ENCODE measurements around the gene CELF2. TPM values are rescaled to one million over a fixed set of nuclear protein-coding genes. Genes with fewer than 3 reads are reported as not detected.

Gene CELF2
- total and polyA plus RNA-seq, 9 of the 15 experiments (the other 6 are each of a cell fraction or from before 2014, with no cell fraction given), result 4.0 to 20.3 (median 11.1) TPM

- FAIRE-seq (no peak), DNase-seq (ENCODE audit: extremely low read depth in 1 of 4, low spot score in 3 of 4) (no peak), ATAC-seq (no peak)
- Histone ChIP-seq H3K4me2 (ENCODE audit: insufficient read depth, low read length) (no peak overlapping the region), H3K79me2 (ENCODE audit: control insufficient read depth, insufficient read depth, low read length) (no peaks in the 10 kb centered on the region), H3K27ac (ENCODE audit: extremely low read depth, low read depth, low read length) (no peak overlapping the region), H3K9me1 (ENCODE audit: control insufficient read depth, insufficient read depth, low read length) (no peaks in the 10 kb centered on the region), H4K20me1 (replicated peaks; ENCODE audit: control insufficient read depth, insufficient read depth, low read length) (no peaks in the 10 kb centered on the region; the same call in 1 of the 2 replicates), H2AFZ (ENCODE audit: low read depth, low read length) (no peak overlapping the region), H3K4me3 (no peak overlapping the region), H3K9me3 (replicated peaks; ENCODE audit: control insufficient read depth, insufficient read depth, low read depth, low read length) (no peaks in the 10 kb centered on the region), H3K9ac (ENCODE audit: insufficient read depth in 1 of 2, low read depth in 2 of 2, low read length in 2 of 2) (no peak overlapping the region), H3K27me3 (ENCODE audit: control insufficient read depth in 2 of 2, insufficient read depth in 2 of 2, low read length in 2 of 2) (no peaks in the 10 kb centered on the region), H3K4me1 (replicated peaks in 1 of 2; ENCODE audit: control insufficient read depth in 2 of 2, insufficient read depth in 2 of 2, low read length in 2 of 2) (no peaks in the 10 kb centered on the region; a peak in 2 of 5 replicates), H3K36me3 (ENCODE audit: control insufficient read depth, insufficient read depth, low read length) (no peaks in the 10 kb centered on the region)
- ChIA-PET POLR2A (interaction anchor here (0.7 kb wide), 1 partner anchor 46 kb away, joined by 5 read pairs; no protein-coding TSS in a partner anchor), CTCF (ENCODE audit: low intra/inter-chr PET ratio) (no interaction called here)
- intact Hi-C loops (cut with micrococcal nuclease) (no loop called here), in situ Hi-C loops (cut with MboI) (no loop called here)
- 56% methylated on average over 11 of the region's 11 CpGs for WGBS (ENCODE audit: insufficient coverage, low coverage, missing lambda C conversion rate)
- no TSS peak for BruUV-seq (replicated peaks)
- TF ChIP-seq FOXA1 (IDR thresholded peaks at IDR 0.05; ENCODE audit: borderline replicate concordance) (no peak), NFE2 (IDR thresholded peaks at IDR 0.05; ENCODE audit: low read depth) (no peak), POLR3A (IDR thresholded peaks at IDR 0.05; ENCODE audit: borderline replicate concordance, extremely low read depth, insufficient read depth, insufficient read length) (no peak), ZNF347 (CRISPR knock-in tag; IDR thresholded peaks at IDR 0.05; ENCODE audit: low read depth) (no peak), MEF2D (tag; conservative IDR thresholded peaks at IDR 0.05; ENCODE audit: low read depth) (no peak), EP300 (IDR thresholded peaks at IDR 0.05; ENCODE audit: low read length) (no peak), TAF1 (IDR thresholded peaks at IDR 0.05; ENCODE audit: control insufficient read depth, extremely low read depth, insufficient read depth, low read length, severe bottlenecking) (no peak), SMAD2 (IDR thresholded peaks at IDR 0.05; ENCODE audit: low read depth, low read length) (no peak), HOXB6 (CRISPR knock-in tag; IDR thresholded peaks at IDR 0.05; ENCODE audit: borderline replicate concordance) (no peak), ZBTB1 (CRISPR knock-in tag; IDR thresholded peaks at IDR 0.05; ENCODE audit: borderline replicate concordance, low read depth) (no peak), ETS2 (tag; IDR thresholded peaks at IDR 0.05; ENCODE audit: borderline replicate concordance, poor library complexity, severe bottlenecking) (no peak), SIRT6 (IDR thresholded peaks at IDR 0.05; ENCODE audit: low read depth, low read length) (no peak), HDGF (IDR thresholded peaks at IDR 0.05) (no peak)
These were observed 174.8 kb downstream of the CELF2 start for GRCh38 chr10:11192304-11193000.

All from K562 (cell line).